NCI-H2171 (cell line): ENCODE results near the gene TMEM11.

Source experiments
- DNase-seq: peaks from one replicate; lab custom pipeline; 2025; lab: John Stamatoyannopoulos, UW

The TMEM11 gene

DNA sequence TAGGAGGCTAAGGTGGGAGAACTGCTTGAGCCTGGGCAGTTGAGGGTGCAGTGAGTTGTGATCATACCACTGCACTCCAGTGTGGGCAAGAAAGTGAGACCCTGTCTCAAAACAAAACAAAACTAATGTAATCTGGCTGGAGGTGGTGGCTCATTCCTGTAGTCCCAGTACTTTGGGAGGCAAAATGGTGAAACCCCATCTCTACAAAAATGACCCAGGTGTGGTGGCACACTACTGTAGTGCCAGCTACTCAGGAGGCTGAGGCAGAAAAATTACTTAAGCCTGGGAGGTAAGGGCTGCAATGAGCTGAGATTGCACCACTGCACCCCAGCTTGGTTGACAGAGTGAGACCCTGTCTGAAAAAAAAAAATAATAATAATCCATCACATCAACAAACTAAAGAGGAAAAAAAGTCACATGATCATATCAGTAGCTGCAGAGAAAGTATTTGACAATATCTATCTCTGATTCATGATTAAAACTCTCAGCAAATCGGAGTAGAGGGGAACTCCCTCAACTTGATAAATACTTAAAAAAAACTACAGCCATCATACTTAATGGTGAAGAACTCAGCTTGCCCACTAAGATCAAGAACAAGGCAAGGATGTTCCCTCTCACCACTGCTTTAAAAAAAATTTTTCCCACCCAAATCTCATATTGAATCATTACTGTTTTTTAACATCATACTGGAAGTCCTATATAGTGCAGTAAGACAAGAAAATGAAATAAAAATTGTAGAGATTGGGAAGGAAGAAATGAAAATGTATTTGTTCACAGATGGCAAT lies 56.2 kb downstream of the TMEM11 start:
- DNase-seq: no peak

DNA sequence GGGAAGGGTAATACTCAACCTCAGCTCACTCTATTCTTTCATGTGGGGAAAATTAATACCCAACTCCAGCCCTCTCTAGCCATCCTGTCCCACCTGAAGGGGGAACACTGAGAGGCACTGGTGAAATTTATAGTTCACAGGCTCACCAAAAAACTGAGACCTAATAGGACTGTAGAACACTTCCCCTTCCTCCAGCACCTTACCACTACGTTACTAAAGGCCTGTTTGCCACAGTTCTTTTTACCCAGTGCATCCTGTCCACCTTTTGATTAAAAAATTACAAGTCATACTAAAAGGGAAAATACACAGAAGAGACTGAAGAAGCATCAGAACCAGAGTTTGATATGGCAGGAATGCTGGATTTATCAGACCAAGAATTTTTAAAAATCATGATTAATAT lies 61.2 kb downstream of the TMEM11 start:
- no peak for DNase-seq

DNA sequence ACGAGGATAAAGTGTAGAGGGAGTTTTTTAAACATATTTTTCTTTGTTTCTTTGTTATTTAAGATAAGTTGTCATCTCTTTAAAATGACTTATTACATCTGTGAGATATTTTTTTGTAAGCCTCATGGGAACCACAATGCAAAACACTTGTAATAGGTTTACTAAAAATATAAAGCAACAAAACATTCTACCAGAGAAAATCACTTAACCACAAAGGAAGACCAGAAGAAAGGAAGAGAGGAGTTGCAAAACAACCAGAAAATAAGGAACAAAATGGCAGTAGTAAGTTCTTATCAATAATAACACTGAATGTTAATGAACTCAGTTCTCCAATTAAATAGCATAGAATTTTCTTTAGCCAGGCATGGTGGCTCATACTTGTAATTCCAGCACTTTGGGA lies 64.3 kb downstream of the TMEM11 start:
- no peak for DNase-seq
